ENCODE results near the gene RAB12. TPM values are rescaled to one million over a fixed set of nuclear protein-coding genes. Genes with fewer than 3 reads are reported as not detected.

The RAB12 gene
- total and polyA plus RNA-seq, 2 of the 8 experiments (the other 6 are each of a cell fraction or from before 2014, with no cell fraction given), result 19.7 to 45.9 TPM

DNA sequence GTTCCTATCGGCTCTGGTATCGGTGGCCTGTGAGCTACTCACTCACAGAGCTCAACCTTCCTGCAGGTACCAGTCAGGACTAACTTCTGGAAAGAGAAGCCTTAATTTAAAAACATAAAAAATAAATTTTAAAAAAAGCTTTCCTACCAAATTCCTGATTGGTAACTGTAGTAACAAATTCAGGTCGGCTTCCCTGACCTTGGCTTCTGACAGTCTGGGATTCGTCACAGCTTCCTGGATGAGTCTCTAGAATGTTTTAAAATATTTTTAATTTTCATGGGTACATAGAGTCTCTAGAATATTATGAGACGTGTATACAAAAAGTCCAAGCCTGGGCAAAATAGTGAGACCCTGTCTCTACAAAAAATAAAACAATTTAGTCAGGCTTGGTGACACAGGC, 51.1 kb downstream of the RAB12 start:
- CTCF ChIA-PET (ENCODE audit: partially characterized antibody), result interaction anchor here (0.6 to 4.5 kb wide), 6 partner anchors 13 to 858 kb away, joined by 3 to 31 read pairs (median 5); no protein-coding TSS in a partner anchor
- H2AK5ac ChIP-seq (ENCODE audit: low read depth, low read length), result 0 out of 2 replicates have a peak overlapping the region, but pooled peaks have one; percentile 82
- no peaks in the 10 kb centered on the region; the same call in 1 of the 2 replicates for H3K23me2 ChIP-seq (ENCODE audit: low read depth, low read length)
- no peak overlapping the region for H4K5ac ChIP-seq (ENCODE audit: insufficient read length, low read depth, low read length)
- H3K4ac ChIP-seq (replicated peaks; ENCODE audit: insufficient read length, low read depth, low read length), result no peak overlapping the region
- no peaks in the 10 kb centered on the region for H4K20me1 ChIP-seq (replicated peaks in 1 of 2; ENCODE audit: control insufficient read depth in 1 of 2, insufficient read depth in 2 of 2, low read length in 2 of 2)
- no peak overlapping the region for H4K91ac ChIP-seq (replicated peaks; ENCODE audit: insufficient read length, low read length)
- H3K23ac ChIP-seq (ENCODE audit: insufficient read length), result no peak overlapping the region
- FAIRE-seq (no peak), DNase-seq (ENCODE audit: low read depth in 1 of 2, low spot score in 2 of 2) (no peak)
- H3K4me1 ChIP-seq (replicated peaks in 1 of 4; ENCODE audit: control insufficient read depth in 3 of 4, insufficient read depth in 4 of 4, low read length in 3 of 4), result peaks cover 5 to 21% (median 13%) of the 10 kb centered on the region in 4 experiments
- no peak overlapping the region for H3K56ac ChIP-seq (replicated peaks; ENCODE audit: insufficient read length, low read depth, low read length)
- no peak overlapping the region for H3K18ac ChIP-seq (ENCODE audit: extremely low read depth, low read length)
- no peaks in the 10 kb centered on the region for H3K9me3 ChIP-seq (ENCODE audit: insufficient read depth in 2 of 2, low read depth in 1 of 2, low read length in 1 of 2)
- H2BK15ac ChIP-seq (ENCODE audit: low read length), result no peak overlapping the region
- H2BK5ac ChIP-seq (ENCODE audit: low read depth, low read length), result no peak overlapping the region
- H2BK12ac ChIP-seq (ENCODE audit: low read depth, low read length), result no peak overlapping the region
- H3K14ac ChIP-seq (ENCODE audit: insufficient read length), result no peak overlapping the region
- H3K27ac ChIP-seq (ENCODE audit: low read depth, low read length), result no peak overlapping the region
- no peak overlapping the region for H2BK120ac ChIP-seq (replicated peaks; ENCODE audit: low read depth, low read length)
- no peaks in the 10 kb centered on the region for H3K36me3 ChIP-seq (ENCODE audit: control insufficient read depth in 2 of 4, insufficient read depth in 4 of 4, low read length in 3 of 4)
- no peaks in the 10 kb centered on the region for H3K79me1 ChIP-seq (ENCODE audit: low read depth, low read length)
- H2AFZ ChIP-seq (ENCODE audit: low read length), result no peak overlapping the region
- POLR2A ChIA-PET (ENCODE audit: partially characterized antibody), result no interaction called here
- H3K27me3 ChIP-seq (replicated peaks in 1 of 4; ENCODE audit: control insufficient read depth in 3 of 4, extremely low read depth in 1 of 4, insufficient read depth in 3 of 4, low read length in 3 of 4), result no peaks in the 10 kb centered on the region
- no peak overlapping the region for H4K8ac ChIP-seq (ENCODE audit: extremely low read depth, insufficient read depth, low read length)
- no peaks in the 10 kb centered on the region for H3K79me2 ChIP-seq (ENCODE audit: control insufficient read depth in 1 of 2, insufficient read depth in 2 of 2, low read length in 2 of 2)
- no peak overlapping the region for H3K4me2 ChIP-seq (ENCODE audit: insufficient read depth in 1 of 2, low read depth in 2 of 2, low read length in 2 of 2)
- no peak overlapping the region for H3K4me3 ChIP-seq (ENCODE audit: extremely low read depth in 1 of 4, insufficient read depth in 2 of 4, low read depth in 3 of 4, low read length in 4 of 4)
- no peak overlapping the region for H2BK20ac ChIP-seq (ENCODE audit: low read length)
- no peak for TF ChIP-seq CBX8 (IDR thresholded peaks at IDR 0.05; ENCODE audit: borderline replicate concordance, low read depth, low read length)
- no peak for TF ChIP-seq KDM5A (IDR thresholded peaks at IDR 0.05; ENCODE audit: low read length)
- TF ChIP-seq BCL11A (IDR thresholded peaks at IDR 0.05; ENCODE audit: low read depth in 2 of 2, low read length in 2 of 2), result no peak
- no peak overlapping the region for H3K9ac ChIP-seq (replicated peaks in 1 of 4; ENCODE audit: extremely low read depth in 1 of 4, low read depth in 3 of 4, low read length in 3 of 4)
- 86% methylated on average over 5 of the region's 5 CpGs; no CpG with 5 or more reads in 1 of the 2 experiments for WGBS, 2 experiments (ENCODE audit: extremely low coverage in 1 of 2, insufficient coverage in 1 of 2, insufficient read length in 1 of 2, insufficient replicate concordance in 2 of 2, low coverage in 1 of 2, low lambda C conversion rate in 2 of 2, missing lambda C conversion rate in 1 of 2)
